ENCODE data around the gene FGFR1OP2. TPM values are rescaled to one million over a fixed set of nuclear protein-coding genes. Genes with fewer than 3 reads are reported as not detected.
"Not testable (repeated sequence)": the region's sequence is repeated elsewhere in the genome, so short reads cannot be mapped to it uniquely, and the experiment has no call there.

FGFR1OP2 gene
- total RNA-seq, result 10 to 100 TPM; 51.3 to 77.4 TPM

- ATAC-seq (replicated peaks), result peak; percentile 91
- H3K27me3 Mint-ChIP-seq, result no peaks in the 10 kb centered on the region
- H3K4me1 Mint-ChIP-seq, result peaks cover 41% of the 10 kb centered on the region
- H3K9me3 Mint-ChIP-seq, result no peaks in the 10 kb centered on the region
- peaks cover 78% of the 10 kb centered on the region for H3K36me3 Mint-ChIP-seq (ENCODE audit: low read depth)
- peak within 1 kb of the TSS; percentile 87 for H3K27ac Mint-ChIP-seq
- H3K4me3 Mint-ChIP-seq, result peak within 1 kb of the TSS; percentile 91
Observed at GRCh38 chr12:26937863-26938700, at the start of gene FGFR1OP2, which contains the start of gene INTS13. FGFR1OP2 (plus strand) TSS chr12:26938470; CDS start chr12:26954159, 15,689 bp downstream. INTS13 (minus strand) TSS chr12:26937981; CDS start chr12:26936803, 1,178 bp downstream.

DNA sequence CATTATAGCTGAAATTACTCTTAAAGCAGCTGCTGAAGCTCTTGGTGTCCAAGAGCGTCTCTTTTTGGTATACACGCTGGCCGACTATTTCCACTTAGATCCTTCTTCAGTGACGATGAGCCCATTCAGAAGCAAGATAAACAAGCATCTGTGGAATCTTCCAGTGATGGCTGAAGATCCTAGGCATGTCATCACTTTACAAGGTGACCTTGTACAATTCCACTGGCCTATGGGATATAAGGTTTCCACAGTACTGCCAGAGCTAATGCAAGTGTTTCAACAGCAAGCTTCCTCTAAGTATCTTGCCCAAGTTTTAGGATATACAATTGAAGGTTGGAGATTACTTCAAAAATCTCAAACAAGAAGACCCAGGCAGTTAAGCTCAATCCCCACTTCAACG, 47.5 kb upstream of the FGFR1OP2 start:
- ATAC-seq (replicated peaks), result no peak
- no peaks in the 10 kb centered on the region for H3K36me3 Mint-ChIP-seq (ENCODE audit: low read depth)
- H3K27me3 Mint-ChIP-seq, result no peaks in the 10 kb centered on the region
- no peaks in the 10 kb centered on the region for H3K9me3 Mint-ChIP-seq
- H3K4me1 Mint-ChIP-seq, result no peaks in the 10 kb centered on the region
- H3K4me3 Mint-ChIP-seq, result no peak overlapping the region
- no peak overlapping the region for H3K27ac Mint-ChIP-seq

GRCh38 chr12:26891704-26892103, 46.6 kb upstream of the FGFR1OP2 start:
- no peaks in the 10 kb centered on the region for H3K4me1 Mint-ChIP-seq
- H3K4me3 Mint-ChIP-seq, result no peak overlapping the region
- H3K36me3 Mint-ChIP-seq (ENCODE audit: low read depth), result no peaks in the 10 kb centered on the region
- H3K27me3 Mint-ChIP-seq, result no peaks in the 10 kb centered on the region
- no peaks in the 10 kb centered on the region for H3K9me3 Mint-ChIP-seq
- no peak for ATAC-seq (replicated peaks)
- H3K27ac Mint-ChIP-seq, result no peak overlapping the region

DNA sequence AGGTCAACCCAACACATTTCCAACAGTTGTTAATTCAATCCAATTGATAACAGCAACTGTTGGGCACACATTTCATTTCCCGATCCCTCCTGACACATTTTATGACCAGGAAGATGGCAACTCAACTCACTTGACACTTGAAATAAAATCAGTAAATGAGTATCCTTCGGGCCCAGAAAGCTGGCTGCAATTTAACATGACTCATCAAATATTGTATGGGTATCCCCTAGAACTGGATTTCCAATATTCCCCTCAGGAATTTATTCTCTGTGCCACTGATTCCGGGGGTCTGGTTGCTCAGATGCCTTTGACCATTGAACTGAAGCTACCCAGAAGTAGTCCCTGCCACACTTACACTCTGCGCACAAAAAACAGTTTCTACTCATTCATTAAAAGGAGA, 42.6 kb upstream of the FGFR1OP2 start:
- Mint-ChIP-seq H3K27ac (peak overlapping the region; percentile 28), H3K4me1 (no peaks in the 10 kb centered on the region), H3K9me3 (no peaks in the 10 kb centered on the region), H3K4me3 (no peak overlapping the region), H3K36me3 (ENCODE audit: low read depth) (peaks cover 35% of the 10 kb centered on the region), H3K27me3 (no peaks in the 10 kb centered on the region)
- ATAC-seq (replicated peaks), result no peak

- Mint-ChIP-seq H3K4me1 (no peaks in the 10 kb centered on the region), H3K9me3 (no peaks in the 10 kb centered on the region), H3K27ac (peak overlapping the region; percentile 28), H3K36me3 (ENCODE audit: low read depth) (peaks cover 48% of the 10 kb centered on the region), H3K4me3 (no peak overlapping the region), H3K27me3 (no peaks in the 10 kb centered on the region)
- peak; percentile 63 for ATAC-seq (replicated peaks)
Observed at GRCh38 chr12:26896913-26897312, 41.4 kb upstream of the FGFR1OP2 start.

- H3K27me3 Mint-ChIP-seq; H3K9me3 Mint-ChIP-seq; H3K27ac Mint-ChIP-seq; H3K4me3 Mint-ChIP-seq; H3K4me1 Mint-ChIP-seq; ATAC-seq (replicated peaks): not testable (repeated sequence)
- peaks cover 98% of the 10 kb centered on the region for H3K36me3 Mint-ChIP-seq (ENCODE audit: low read depth)
Observed at GRCh38 chr12:26903396-26903795, 34.9 kb upstream of the FGFR1OP2 start.

DNA sequence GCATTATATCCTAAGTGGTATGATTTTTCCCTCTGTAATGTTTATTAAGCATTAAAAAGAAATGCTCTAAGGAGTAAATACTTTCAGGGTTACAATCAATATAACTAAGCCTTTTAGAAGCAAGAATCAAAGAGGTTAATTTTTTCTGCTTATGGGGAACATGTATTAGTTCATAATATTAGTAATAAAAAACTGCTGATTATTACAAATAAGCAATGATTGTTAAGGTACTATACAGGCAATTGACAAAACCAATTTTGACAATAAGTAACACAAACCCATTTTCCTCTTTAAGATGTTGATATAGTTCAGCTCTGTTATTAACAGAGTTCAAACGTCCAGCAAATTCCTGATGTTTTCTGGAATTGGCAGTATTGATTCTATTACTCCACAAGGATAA, 32.2 kb upstream of the FGFR1OP2 start:
- no peaks in the 10 kb centered on the region for H3K9me3 Mint-ChIP-seq
- peaks cover 98% of the 10 kb centered on the region for H3K36me3 Mint-ChIP-seq (ENCODE audit: low read depth)
- peaks cover 5% of the 10 kb centered on the region for H3K4me1 Mint-ChIP-seq
- no peak overlapping the region for H3K4me3 Mint-ChIP-seq
- ATAC-seq (replicated peaks), result no peak
- no peak overlapping the region for H3K27ac Mint-ChIP-seq
- H3K27me3 Mint-ChIP-seq, result no peaks in the 10 kb centered on the region

DNA sequence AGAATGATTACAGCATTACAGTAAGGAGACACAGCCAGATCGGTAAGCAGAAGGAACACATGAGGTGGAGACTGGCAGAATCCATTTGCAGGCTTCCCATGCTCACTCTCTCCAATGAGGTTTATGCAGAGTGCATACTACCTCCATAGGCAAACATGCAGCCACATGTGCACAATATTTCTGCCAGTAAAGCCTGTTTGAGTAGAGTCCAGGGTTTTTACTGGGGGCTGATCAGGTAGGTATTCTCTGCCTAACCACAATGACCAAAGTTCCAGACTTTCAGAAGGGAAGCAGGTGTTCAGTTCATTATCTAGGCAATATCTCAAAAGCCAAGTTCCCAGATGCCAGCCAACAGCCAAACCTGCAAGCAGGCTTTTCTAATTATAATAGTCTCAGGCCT, 31.6 kb upstream of the FGFR1OP2 start:
- H3K27ac Mint-ChIP-seq, result no peak overlapping the region
- H3K27me3 Mint-ChIP-seq, result no peaks in the 10 kb centered on the region
- ATAC-seq (replicated peaks), result no peak
- no peaks in the 10 kb centered on the region for H3K9me3 Mint-ChIP-seq
- peaks cover 5% of the 10 kb centered on the region for H3K4me1 Mint-ChIP-seq
- peaks cover 98% of the 10 kb centered on the region for H3K36me3 Mint-ChIP-seq (ENCODE audit: low read depth)
- no peak overlapping the region for H3K4me3 Mint-ChIP-seq

GRCh38 chr12:26918321-26919215, 19.7 kb upstream of the FGFR1OP2 start:
- no peak for ATAC-seq (replicated peaks)
- Mint-ChIP-seq H3K4me1 (peaks cover 6% of the 10 kb centered on the region), H3K27ac (peak overlapping the region; percentile 6), H3K4me3 (no peak overlapping the region), H3K27me3 (no peaks in the 10 kb centered on the region), H3K36me3 (ENCODE audit: low read depth) (peaks cover 95% of the 10 kb centered on the region), H3K9me3 (no peaks in the 10 kb centered on the region)

- H3K36me3 Mint-ChIP-seq (ENCODE audit: low read depth), result peaks cover 95% of the 10 kb centered on the region
- no peak for ATAC-seq (replicated peaks)
- H3K4me3 Mint-ChIP-seq, result no peak overlapping the region
- no peaks in the 10 kb centered on the region for H3K9me3 Mint-ChIP-seq
- H3K27me3 Mint-ChIP-seq, result no peaks in the 10 kb centered on the region
- H3K27ac Mint-ChIP-seq, result peak overlapping the region; percentile 6
- H3K4me1 Mint-ChIP-seq, result peaks cover 6% of the 10 kb centered on the region
Observed at GRCh38 chr12:26919216-26919555, 19.1 kb upstream of the FGFR1OP2 start.

DNA sequence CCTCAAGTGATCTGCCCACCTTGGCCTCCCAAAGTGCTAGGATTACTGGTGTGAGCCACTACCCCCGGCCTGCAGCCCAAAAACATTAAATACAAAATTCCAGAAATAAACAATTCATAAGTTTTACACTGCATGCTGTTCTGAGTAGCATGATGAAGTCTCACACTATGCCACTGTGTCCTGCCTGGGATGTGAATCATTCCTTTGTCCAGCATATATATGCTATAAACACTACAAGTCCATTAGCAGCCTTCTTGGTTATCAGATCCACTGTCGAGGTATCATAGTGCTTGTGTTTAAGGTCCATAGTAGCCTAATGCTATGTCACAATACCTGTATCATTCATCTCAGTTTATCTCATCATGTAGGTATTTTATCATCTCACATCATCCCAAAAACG, 16.4 kb upstream of the FGFR1OP2 start:
- H3K9me3 Mint-ChIP-seq, result no peaks in the 10 kb centered on the region
- ATAC-seq (replicated peaks), result no peak
- H3K27me3 Mint-ChIP-seq, result no peaks in the 10 kb centered on the region
- peaks cover 96% of the 10 kb centered on the region for H3K36me3 Mint-ChIP-seq (ENCODE audit: low read depth)
- peaks cover 6% of the 10 kb centered on the region for H3K4me1 Mint-ChIP-seq
- no peak overlapping the region for H3K4me3 Mint-ChIP-seq
- no peak overlapping the region for H3K27ac Mint-ChIP-seq

DNA sequence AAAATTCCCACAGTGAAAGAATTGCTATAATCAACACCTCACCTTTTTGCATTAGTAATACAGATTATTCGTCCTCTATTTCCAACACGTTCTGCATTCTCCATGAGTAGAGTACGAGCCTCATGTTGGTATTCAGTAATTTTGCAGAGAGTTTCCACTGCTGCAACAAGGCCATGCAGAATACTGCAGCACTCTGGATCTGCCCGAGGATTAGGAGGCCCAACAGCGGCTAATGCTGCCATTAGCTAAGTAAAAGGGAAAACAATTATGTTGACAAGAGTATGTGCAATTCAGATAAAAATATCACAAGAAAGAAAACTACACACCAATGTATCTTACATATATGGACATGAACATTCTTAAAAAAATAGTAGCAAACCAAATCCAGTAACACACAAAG, 9.6 kb upstream of the FGFR1OP2 start:
- H3K9me3 Mint-ChIP-seq, result no peaks in the 10 kb centered on the region

DNA sequence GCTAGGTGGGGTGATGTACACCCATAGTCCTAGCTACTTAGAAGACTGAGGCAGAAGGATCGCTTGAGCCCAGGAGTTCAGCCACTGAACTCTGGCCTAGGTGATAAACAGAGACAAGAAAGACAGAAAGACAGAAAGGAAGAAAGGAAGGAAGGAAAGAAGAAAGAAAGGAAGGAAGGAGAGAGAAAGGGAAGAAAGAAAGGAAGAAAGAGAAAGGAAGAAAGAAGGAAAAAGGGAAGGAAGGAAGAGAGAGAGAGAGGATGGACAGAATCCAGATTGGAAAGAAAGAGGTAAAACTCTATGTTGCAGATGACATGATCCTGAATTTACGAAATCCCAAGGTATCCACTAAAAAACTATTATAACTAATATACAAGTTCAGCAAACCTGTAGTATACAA, 8.7 kb upstream of the FGFR1OP2 start:
- no peak for ATAC-seq (replicated peaks)
- Mint-ChIP-seq H3K36me3 (ENCODE audit: low read depth) (peaks cover 100% of the 10 kb centered on the region), H3K4me3 (no peak overlapping the region), H3K4me1 (peaks cover 30% of the 10 kb centered on the region), H3K9me3 (no peaks in the 10 kb centered on the region), H3K27me3 (no peaks in the 10 kb centered on the region), H3K27ac (no peak overlapping the region)

More for the DNA sequence above, 9.6 kb upstream of the FGFR1OP2 start:
- Mint-ChIP-seq H3K36me3 (ENCODE audit: low read depth) (peaks cover 100% of the 10 kb centered on the region), H3K4me1 (peaks cover 25% of the 10 kb centered on the region), H3K27ac (no peak overlapping the region), H3K4me3 (no peak overlapping the region), H3K27me3 (no peaks in the 10 kb centered on the region)
- no peak for ATAC-seq (replicated peaks)

- peaks cover 39% of the 10 kb centered on the region for H3K4me1 Mint-ChIP-seq
- peak overlapping the region; percentile 91 for H3K4me3 Mint-ChIP-seq
- H3K36me3 Mint-ChIP-seq (ENCODE audit: low read depth), result peaks cover 81% of the 10 kb centered on the region
- ATAC-seq (replicated peaks), result peak; percentile 30
- H3K9me3 Mint-ChIP-seq, result no peaks in the 10 kb centered on the region
- no peaks in the 10 kb centered on the region for H3K27me3 Mint-ChIP-seq
- H3K27ac Mint-ChIP-seq, result peak overlapping the region; percentile 87
Observed at GRCh38 chr12:26935636-26936378, 2.5 kb upstream of the FGFR1OP2 start.

Measured in activated T-helper 17 cell treated with anti-CD3 and anti-CD28 coated beads, Interleukin-2, amount 50 U/mL, for 72 hours (primary cell).